HG03460 (cell line): ENCODE measurements around the gene LCNL1.
"Not testable (repeated sequence)": the region's sequence is repeated elsewhere in the genome, so short reads cannot be mapped to it uniquely, and the experiment has no call there.

Source experiments
- ATAC-seq: cut with Tn5 transposase; IDR thresholded peaks from one replicate; pipeline ENCODE4 v1.9.1; 2021; ENCODE audit not compliant: unreplicated experiment

Gene LCNL1

DNA sequence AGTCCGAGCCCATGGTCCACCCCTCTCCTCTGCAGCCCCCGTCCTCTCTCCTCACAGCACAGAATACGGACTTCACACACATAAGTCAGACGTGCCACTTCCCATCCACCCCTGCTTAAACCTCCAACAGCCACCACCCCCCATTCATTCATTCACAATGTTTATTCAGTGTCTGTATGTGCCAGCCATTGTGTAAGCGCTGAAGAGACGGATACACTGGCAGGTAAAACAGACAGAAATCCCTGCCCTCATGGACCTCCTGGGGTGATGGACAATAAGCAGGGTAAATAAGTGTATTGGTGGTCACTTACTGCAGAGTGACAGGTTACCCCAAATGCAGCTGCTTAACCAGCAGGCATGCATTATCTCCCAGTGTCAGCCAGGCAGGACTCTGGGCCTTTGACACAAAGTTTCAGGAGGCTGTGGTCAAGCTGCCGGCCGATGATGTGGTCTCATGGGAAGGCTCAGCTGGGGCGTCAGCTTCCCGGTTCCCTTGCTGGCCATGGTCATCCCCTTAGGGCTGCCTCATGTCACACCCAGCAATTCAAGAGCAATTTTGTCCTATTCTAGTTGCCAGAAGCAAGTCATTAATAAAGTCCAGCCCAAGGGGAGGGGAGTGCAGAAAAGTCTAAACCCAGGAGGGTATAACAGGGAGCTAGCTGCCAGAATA, 7.6 kb downstream of the LCNL1 start:
- no peak for ATAC-seq

DNA sequence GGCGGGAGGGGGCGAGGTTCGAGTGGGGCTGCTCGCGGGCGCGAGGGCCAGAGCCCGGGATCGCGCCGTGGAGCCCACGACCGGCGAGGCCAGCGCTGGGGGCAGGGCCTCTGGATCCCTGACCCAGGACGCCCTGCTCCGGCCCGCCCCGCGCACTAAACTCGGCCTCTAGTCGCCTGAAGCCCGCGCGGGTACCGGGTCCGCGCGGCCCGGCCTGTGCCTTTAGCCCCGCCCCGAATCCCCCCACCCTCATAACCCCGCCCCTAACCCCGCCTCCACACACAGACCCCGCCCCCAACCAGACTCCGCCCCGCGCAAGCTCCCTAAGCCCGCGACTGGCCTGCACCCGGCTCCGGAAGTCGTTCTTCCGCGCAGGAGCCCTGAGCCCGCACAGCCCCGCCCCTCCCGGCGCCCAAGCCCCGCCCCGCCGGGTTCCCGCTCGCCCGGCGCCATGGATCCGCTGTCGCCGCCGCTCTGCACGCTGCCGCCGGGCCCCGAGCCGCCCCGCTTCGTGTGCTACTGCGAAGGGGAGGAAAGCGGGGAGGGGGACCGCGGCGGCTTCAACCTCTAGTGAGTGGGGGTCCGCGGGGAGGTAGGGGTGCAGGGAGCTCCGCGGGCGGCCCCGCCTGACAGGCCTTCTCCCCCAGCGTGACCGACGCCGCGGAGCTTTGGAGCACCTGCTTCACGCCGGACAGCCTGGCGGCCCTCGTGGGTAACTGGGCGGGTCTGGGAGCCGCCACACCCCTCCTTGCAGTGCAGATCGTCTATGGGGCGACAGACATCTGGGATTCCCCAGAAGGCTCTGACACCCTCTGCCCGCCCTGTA, 9.4 kb downstream of the LCNL1 start, which contains the start of gene PAXX:
PAXX (plus strand) TSS at position 430 of the 826 bp plus-strand sequence; CDS start at position 452, 22 bp downstream.
- ATAC-seq, result peak; percentile 77

DNA sequence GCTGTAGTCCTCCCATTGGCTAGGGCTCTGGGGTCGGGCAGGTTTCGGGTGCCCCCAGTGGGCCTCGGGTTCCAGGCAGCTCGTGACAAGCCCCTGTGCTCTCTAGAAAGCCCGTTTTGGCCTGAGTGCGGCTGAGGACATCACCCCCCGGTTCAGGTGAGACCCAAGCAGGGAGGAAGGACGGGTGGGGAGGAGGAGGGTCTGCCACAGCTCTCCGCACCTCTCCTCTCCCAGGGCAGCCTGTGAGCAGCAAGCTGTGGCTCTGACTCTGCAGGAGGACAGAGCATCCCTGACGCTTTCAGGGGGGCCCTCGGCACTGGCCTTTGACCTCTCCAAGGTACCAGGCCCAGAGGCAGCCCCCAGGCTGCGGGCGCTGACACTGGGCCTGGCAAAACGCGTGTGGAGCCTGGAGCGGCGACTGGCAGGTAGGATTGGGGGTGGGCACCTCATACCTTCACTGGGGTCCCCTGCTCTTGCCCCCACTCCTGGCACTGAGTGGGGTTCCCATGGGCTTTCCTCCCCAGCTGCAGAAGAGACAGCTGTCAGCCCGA, 10.1 kb downstream of the LCNL1 start:
- ATAC-seq, result no peak

DNA sequence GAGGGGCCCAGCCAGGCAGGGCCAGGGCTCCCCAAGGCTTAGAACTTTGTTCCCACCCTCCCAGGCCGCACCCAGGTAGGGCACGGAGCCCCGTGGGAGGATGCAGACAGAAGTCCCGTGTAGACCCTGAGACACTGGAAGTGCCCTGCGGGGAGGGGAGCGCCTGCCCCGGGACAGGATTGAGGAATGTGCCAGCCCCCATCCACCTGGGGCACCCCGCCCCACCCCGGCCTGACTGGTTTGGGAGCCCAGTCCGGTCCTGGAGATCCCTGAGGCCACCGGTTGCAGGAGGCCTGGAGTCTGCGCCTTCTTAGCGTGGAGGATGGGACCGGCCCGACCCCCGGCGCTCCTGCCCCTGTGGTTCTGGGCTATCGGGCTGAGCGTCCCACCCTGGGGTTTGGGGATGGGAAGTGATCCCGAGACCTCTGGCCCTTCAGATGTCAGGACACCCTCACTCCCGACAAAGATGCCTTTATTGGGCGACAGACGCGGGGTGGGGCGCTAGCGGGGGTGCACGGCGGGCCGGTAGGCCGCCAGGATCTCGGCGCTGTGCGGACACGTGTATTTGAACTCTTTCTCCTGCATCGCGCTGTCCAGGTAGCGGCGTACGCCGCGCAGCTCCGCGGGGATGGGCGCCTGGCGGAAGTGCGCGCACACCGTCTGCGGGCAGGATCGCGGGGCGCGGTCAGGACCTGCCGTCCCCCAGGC, 11.5 kb downstream of the LCNL1 start:
- no peak for ATAC-seq

DNA sequence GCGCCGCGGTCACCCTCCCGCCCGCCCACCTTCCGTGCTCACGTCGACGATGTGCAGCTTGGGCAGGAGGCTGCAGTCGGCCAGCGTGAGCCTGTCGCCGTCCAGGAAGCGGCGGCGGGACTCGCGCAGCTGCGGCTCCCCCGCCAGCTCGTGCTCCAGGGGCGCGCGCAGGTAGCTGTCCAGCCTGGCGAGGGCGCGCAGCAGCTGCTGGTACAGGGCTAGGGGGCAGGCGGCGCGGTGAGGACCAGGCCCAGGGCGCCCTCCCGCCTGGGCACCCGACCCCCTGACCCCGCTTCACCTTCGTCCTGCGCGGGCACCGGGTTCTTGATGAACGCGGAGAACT, 12.1 kb downstream of the LCNL1 start:
- ATAC-seq, result no peak

DNA sequence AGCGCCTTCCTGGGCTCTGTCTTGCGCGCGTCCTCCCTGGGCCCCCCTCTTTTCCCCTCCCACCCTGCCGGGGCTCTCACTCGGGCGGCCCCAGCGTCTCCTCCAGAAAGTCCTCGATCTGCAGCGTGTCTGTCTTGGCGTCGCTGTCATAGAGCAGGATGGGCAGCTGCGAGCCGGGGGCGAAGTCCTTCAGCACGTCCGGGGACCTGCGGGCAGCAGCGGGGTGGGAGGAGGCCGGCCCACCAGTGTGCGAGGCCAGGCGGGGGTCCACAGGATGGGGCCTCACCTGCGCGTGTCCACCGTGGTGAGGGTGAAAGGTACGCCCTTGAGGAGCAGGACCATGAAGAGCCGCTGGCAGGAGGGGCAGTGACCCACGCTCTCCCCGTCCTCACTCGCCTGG, 12.6 kb downstream of the LCNL1 start:
- no peak for ATAC-seq

DNA sequence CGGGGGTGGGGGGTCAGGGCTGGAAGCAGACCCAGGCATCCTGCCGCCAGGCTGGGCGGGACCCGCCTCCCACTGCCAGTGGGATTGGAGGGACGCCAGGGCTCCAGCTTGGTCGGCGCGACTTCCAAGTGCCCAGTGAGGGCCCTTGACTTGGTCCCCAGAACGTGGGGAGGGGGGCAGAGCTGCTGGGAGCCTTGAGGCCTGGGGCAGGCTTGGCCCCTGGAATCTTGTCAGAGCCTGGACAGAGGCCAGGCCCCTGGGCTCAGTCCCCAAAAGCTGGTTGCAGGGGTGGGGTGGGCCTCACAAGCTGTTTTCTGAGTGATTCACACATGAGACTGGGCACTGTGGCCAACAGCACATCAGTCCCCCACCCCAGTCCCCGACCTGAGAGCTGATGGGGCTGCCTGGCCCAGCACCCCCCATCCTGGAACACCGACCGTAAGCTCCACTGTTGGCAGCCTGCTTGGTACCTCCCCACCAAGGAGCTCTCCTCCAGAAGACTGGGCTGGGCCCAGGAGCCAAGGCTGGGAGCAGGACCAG, 13.0 kb downstream of the LCNL1 start:
- ATAC-seq, result no peak

DNA sequence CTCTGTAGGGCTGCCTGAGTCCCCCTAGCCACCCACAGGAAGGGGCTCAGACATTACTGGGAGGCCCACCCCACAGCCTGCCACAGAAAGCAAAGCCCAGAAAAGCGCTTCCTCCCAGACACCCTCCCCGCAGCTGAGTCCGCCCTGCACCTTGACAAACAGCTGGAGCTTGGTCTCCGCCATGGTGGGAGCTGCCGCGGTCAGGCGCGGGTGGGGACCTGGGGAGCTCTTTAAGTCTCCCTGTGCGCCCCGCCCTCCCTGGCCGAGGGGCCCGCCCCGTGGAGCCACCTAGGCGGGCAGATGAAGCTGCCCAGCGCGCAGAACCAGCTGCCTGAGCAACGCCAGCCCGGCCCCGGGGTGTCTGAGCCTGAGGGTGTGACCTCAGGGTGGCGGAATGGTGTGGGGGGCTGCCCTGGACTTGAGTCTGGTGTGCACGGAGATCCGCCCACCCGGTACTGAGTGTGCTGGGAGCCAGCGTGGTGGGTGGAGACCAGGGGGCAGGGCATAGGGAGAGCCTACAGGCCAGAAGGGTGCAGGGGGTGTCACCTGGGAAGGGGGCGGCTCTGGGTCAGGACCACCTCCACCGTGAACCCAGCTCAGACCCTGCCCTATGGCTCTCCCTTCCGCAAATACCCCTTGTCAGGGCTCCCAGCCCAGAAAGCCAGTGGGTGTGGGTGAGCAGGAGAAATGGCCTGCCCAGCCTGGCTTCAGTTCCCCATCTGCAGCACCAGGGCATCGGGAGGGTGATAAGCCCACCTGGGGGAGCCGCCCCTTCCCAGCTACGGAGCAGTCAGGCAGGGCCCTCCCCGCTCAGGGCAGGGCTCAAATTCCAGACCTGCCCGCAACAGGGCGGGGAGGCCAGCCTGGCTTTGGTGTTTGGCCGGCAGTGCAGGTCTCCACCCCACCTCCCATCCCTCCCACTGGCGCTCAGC, 13.8 kb downstream of the LCNL1 start, which contains the start of gene CLIC3:
CLIC3 (minus strand) TSS at position 208 of the 932 bp plus-strand sequence; CDS start at position 183, 25 bp downstream.
- no peak for ATAC-seq

DNA sequence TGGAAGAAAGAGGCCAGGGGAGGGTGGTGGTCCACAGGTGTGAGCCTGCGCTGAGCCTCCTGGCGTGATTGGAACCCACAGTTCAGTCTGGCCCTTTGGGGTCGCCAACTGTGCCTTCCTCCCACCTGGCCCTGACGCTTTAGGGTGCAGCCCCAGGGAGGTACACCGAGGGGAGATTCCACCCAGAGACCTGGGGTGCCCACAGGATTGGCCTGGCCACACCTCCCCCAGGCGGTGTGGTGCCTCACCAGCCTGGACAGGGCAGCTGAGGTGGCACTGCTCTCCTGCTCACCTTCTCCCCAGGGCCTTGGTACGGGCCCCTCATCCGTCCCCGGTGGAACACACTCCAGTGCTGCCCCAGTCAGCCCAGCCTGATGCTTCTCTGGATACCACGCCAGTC, 14.6 kb downstream of the LCNL1 start:
- ATAC-seq, result no peak

DNA sequence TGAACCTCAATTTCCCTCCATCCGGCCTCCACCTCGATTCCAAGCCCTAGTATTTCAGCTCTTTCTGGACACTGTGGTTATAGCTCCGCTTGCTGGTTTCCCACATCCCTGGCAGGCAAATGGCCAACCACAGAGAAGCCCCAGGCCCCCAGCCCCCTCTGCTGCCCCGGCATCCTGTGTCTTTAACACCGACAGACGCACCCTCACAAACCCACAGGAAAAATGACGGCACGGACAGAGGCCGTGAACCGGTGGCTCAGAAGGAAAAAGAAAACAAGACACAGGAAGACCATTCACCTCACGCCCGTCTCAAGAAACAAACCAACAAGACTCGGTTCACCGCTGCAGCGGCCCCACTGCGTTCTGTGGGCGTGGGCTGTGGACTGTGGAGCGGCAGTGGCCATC, 15.0 kb downstream of the LCNL1 start:
- no peak for ATAC-seq

DNA sequence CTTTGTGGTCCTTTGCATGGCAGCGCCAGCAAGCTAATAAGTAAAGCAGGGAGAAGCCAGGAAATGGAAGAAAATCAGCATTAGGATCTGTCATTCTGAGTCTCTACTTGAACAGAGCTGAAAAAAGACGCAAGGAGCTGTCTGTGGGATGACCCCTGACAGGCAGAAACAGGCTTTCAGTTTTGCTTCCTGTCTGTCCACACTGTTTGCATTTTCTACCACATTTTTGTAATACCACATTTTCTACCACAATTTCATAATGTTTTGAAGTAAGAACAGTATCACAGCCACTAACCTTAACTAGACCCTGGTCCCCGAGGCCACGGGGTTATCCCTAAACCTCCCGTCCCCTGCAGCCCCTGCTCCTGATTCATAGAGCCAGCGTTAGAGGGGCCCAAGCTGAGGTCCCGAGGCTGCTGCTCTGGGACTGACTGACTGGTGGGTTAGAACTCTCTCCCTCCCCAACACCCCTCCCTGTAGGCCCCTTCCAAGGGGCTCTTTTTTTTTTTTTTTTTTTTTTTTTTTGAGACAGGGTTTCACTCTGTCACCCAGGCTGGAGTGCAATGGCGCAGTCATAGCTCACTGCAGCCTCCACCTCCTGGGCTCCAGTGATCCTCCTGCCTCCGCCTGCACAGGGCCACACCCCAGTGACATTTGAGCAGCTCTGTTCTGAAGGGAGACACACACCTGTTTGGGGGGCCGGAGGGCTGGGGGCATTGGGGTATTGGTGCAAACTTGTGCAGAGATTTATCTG, 17.6 kb downstream of the LCNL1 start:
- peak; percentile 64 for ATAC-seq

DNA sequence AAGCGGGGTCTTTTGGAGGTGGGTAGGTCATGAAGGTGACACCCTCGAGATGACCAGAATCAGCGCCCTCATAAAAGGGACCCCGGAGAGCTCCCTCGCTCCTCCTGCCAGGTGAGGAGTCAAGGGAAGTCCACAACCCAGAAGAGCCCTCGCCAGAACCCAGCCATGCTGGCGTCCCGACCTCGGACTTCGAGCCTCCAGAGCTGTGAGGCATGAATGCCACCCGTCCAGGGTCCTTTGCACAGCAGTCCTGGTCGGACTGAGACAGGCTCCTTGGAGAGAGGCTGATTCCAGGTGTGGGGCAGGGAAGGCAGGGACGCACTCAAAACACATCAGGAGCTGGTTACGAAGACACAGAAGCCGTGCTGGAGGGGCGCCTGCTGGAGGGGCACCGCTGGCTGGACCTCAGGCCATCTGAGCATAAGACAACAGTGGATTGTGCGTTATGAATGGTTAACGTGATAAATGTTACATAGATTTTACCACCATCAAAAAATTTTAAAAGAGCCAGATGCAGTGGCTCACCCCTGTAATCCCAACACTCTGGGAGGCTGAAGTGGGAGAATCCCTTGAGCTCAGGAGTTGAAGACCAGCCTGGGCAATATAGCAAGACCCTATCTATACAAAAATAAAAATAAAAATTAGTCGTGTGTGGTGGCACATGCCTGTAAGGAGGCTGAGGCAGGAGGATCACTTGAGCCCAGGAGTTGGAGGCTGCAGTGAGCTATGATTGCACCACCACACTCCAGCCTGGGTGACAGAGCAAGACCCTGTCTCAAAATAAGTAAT, 19.3 kb downstream of the LCNL1 start:
- no peak for ATAC-seq

DNA sequence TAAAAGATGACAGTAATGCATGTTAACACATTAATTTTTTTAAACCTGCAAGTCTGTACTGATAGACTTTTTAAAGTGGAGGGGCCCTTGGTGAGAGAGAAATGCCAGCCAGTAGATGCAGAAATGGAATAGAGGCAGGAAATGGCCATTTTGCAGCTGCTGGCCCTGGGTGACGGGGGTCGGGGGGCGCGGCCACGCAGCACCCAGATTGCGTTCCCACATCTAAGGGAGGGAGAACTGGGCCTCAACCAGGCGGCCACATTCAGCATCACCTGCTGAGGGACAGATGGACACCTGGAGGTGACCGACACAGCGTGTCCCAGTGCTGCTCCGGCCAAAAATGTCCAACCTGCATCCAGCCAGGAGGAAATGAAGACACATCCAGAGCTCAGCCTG, 19.9 kb downstream of the LCNL1 start:
- ATAC-seq, result no peak

DNA sequence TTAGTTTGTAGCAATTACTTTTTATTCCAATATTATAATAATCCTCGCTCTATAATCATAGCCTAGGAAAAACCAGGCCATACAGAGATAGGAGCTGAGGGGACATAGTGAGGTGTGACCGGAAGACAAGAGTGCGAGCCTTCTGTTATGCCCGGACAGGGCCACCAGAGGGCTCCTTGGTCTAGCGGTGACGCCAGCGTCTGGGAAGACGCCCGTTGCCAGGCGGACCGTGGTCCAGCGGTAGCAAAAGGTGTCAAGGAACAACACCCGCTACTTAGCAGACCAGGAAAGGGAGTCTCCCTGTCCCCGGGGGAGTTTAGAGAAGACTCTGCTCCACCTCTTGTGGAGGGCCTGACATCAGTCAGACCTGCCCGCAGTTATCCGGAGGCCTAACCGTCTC, 21.5 kb downstream of the LCNL1 start:
- not testable (repeated sequence) for ATAC-seq

DNA sequence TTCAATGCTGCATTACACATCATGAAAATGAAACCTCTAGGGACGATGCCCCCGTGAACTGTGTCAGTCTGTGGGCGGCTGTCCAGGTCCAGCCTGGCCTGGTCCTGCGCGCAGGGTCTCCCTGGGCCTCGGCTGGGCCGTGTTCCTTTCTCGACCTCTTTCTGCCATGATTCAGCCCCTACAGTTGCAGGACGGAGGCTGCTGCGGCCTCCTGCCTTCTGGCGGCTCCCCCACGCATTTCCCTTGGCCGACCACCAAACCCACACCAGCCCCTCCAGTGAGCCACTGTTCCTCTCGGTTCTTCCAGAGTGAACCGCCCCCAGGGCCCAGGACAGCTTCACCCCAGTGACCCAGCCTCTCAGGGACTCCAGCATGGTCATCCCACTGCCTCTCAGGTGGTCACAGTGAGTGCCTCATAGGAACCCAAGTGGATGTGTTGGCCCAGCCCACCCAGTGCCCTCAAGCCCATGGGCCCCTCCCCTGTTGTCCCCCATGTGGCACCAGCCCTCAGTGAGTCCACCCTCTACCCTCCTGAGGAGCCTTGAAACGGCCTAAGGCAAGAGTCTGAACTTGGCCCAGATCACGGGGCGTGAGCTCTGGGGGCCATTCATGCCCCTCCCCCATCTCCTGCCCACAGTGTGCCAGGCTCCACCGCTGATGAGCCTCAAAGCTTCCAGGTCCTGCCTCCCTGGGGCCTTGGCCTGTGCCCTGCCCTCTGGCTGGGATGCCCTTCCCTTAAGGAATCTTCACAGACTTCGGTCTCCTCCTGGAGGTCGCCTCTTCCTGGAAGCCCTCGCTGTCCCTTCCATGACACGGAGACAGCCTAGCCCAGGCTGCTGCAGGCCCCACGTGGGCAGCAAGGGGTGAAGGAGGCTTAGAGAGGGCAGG, 23.6 kb downstream of the LCNL1 start:
- ATAC-seq, result no peak

DNA sequence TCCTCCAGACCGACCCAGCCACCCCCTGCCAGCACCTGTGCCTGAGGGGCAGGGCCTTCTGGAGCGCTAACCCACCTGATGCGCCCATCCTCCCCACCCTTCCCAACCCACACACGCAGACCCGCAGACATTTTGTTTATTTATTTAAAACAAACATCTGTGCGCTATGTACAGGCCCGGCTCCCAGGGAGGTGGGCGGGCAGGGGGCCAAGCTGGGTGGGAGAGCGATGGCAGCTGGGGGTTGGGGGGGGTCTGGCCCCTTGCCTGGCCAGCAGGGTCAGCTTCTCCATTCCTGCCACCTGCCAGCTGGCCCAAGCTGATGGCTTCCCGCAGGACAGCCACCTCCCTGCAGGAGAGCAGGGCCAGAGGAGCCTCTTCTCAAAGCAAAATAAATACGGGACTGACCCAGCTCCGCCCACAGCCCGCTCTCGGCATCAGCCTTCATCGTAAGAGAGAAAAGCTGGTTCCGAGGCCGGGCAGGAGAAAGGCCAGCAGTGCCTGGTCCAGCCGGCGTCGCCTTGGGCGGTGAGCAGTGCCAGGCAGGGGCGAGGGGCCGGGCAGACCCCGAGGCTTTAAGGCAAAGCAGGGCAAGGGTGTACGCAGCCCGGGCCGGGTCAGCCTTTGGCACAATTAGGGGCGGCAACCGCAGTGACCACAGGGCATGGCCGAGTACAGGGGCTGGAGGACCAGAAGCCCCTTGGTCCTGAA, 24.5 kb downstream of the LCNL1 start:
- ATAC-seq, result no peak

DNA sequence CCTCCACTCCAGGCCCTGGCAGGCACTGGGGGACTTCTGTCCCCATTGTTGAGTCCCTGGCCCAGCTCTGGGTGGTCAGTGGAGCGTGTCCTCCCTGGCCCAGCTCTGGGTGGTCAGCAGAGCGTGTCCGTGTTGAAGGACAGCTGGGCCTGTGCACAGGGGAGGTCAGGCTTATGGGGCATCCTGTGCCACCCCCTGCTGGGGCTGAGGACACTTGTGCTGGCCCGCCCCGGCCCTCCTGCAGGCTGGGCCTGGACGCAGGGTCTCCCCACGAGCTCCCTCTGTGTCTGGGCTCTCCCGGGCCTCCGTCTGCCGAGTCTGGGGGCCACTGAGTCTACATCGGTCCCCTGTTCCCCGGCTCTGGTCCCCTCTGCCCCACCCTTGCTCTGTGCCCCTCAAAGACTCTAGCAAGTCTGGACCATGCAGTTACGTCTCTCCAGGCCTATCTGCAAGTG, 25.1 kb downstream of the LCNL1 start:
- ATAC-seq, result no peak
